ENCODE results near the gene KRTAP5-4.
"Not testable (repeated sequence)": the region's sequence is repeated elsewhere in the genome, so short reads cannot be mapped to it uniquely, and the experiment has no call there.

Gene KRTAP5-4

DNA sequence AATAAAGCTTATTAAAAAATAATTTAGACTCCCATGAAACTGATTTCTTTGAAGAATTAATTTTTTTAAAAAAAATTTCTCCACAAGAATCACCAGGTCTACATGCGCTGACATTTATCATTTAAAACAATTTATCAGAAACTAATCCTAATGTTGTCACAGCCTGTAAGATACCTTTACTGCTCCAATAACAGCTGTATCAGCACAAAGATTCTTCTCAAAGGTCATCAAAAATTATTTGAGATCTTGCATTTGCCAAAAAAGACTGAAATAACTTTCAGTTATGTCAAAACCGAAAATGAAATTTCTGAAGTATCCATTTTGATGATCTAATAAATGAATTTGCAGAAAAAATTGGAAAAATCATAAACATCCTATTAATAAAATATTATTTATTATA is 15.7 kb upstream of the KRTAP5-4 start:
- DNase-seq (ENCODE audit: low read depth): no peak

DNA sequence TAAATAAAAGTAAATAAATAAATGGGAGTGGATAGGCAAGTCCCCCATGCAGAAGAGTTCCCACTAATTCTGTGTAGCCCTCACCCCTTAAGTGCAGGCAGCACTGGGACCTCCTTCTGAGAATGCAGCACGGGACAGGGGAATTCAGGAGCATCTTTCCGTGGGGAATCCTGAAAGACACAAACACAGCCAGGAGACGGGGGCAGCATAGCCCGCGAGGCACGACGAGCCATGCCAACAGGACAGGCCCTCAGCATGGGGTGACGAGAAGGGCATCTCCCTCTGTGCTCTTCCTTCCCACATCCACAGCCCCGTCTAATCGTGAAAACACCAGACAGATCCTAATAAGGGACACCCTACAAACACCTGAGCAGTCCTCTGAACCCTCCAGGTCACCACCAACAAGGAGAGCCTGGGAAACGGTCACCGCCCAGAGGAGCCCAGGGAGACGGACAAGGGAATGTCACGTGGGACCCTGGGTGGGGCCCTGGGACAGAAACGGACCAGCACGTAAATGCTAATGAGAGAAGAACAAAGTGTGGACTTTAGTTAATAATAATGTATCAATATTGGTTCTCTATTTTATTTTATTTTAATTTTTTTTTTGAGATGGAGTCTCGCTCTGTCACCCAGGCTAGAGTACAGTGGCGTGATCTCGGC is 14.5 kb upstream of the KRTAP5-4 start:
- DNase-seq (ENCODE audit: low read depth): no peak

DNA sequence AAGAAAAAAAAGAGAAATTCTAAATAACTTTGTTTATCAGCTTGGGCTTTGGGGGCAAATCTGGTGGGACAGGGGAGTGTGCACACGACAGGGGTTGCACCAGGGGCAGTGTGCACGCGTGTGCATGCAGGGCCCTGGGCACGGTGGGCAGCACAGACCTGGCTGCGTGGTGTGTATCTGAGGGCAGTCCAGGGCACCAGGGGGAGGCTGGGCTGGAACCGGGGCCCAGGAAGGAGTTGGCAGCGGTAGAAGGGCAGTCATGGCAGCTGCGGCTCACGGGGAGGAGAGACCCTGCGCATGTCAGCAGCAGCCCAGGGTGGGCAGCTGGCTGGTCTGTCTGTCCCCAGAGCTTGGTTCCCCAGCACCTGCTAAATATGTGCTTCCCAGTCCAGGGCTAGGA is 11.9 kb upstream of the KRTAP5-4 start:
- DNase-seq (ENCODE audit: low read depth): no peak

DNA sequence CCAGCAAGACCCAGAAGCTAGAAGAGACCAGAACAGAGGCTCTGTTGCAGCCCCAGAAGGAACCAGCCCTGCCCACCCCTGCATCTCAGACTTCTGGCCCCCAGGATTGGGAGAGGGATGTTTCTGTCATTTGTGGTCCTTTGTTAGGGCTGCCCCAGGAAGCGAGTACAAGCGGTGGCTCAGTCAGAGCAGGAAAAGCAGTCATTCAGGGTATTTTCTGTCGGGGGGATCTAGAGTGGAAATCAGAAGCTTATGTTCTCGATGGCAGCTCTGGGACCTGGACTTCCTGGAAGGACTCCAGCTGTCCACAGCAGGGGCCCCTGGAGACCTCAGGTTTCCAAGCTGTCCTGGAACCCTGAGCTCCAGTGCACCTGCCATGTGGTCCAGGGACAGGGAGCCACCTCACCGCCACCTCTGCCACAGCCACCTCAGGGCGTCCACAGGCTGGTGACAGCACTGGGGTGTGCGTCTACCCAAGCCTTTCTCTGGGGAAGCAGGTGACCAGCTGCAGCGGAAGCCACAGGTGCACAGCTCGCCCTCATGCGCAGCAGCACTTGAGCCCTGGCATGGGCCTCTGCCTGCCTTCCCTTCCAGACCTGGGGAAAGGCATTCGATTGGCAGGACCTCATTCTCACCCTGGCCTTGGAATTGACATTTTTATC is 10.2 kb upstream of the KRTAP5-4 start:
- no peak for DNase-seq (ENCODE audit: low read depth)

DNA sequence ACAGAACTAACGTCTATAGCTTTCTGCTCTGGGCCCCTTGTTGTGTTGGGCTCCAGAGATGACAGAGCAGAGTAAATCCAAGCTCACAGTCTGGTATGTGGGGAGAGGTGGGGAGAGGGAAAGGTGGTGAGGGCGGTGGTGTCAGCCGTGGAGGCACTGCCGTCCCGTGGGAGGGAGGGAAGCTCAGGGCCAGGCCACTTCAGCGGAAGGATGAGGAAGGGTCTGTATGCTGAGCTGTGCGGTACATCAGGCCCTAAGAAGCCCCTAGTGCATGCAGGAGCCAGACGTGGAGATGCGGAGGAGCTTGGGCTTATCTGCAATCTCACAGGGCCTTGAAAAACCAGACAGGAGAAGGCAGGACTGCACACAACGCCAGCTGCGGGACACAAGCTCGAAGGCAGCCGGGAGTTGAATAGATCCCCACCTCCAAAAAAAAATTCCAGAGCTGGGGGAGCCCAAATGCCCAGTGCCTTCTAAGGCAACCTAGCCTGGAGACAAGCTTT is 9.2 kb upstream of the KRTAP5-4 start:
- DNase-seq (ENCODE audit: low read depth): no peak

DNA sequence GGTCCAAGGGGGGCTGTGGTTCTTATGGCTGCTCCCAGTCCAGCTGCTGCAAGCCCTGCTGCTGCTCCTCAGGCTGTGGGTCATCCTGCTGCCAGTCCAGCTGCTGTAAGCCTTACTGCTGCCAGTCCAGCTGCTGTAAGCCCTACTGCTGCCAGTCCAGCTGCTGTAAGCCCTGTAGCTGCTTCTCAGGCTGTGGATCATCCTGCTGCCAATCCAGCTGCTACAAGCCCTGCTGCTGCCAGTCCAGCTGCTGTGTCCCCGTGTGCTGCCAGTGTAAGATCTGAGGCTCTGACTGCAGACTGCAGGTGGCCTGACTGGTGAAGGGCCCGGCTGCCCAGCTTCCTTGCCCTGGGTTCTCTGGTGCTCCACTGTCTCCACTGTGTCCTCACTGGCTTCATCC is 8.3 kb upstream of the KRTAP5-4 start:
- no peak for DNase-seq (ENCODE audit: low read depth)

DNA sequence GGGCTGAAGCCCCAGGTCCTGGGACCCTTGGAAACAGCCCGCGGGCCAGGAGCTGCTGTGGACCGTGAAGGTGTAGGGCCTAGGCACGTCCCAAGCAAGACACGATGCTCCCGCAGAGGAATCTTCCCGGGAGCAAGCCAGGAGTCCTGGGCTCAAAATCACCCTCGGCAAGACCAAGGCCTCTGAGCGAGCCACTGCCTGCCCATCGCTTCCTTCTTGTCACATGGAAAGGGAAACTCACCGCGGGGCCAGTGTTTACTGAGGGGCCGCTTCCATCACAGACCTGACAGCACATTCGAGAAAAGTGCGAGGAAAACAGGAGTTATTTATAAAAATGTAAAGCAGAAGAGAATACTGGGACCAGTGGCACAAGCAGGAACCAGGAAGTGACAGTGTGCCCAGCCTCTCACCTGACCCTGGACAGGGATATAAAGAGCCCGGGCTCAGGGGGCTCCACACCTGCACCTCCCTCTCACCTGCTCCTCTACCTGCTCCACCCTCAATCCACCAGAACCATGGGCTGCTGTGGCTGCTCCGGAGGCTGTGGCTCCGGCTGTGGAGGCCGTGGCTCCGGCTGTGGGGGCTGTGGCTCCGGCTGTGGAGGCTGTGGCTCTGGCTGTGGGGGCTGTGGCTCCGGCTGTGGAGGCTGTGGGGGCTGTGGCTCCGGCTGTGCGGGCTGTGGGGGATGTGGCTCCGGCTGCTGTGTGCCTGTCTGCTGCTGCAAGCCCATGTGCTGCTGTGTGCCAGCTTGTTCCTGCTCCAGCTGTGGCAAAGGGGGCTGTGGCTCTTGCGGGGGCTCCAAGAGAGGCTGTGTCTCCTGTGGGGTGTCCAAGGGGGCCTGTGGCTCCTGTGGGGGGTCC is 7.6 kb upstream of the KRTAP5-4 start, which contains the start of gene KRTAP5-5:
Gene KRTAP5-5 (plus strand): TSS at position 450 of the 860 bp plus-strand sequence. CDS start 66 bp downstream, at position 516.
- no peak for DNase-seq (ENCODE audit: low read depth)

DNA sequence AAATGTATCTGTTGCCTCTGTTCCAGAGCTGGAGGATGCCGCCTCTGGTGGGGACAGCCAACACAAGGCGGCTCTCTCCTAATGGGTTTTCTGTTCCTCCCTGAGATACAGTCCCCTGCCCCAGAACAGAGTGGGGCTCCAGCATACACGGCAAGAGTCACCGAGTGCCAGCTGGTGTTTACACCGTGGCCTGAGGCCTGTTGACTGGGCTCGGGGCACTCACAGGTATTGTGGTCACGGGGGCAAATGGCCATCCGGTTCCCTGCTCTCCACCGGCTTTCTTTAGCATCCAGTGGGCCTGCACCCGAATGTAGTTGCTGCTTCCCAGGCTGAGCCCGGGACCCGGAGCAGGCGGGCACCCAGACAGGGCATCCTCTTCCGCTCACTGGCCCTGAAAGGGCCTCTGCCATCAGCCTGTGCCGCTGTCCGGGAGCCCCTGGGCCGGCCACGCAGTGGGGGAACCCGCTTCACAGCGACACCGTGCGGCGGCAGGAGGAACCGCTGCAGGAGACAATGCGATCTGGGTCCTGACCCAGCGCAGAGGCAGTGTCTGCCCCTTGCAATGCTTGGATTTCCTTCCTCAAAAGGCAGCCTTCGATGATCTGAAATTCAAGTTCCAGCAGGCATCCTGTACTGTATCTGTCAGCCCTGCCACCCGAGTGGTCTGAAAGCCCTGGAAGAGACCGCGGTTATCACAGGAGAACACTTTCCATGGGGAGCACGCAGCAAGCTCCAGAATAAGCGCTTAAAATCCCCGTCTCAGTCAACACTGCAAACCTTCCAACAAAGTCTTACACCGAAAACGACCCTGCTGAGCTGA is 6.8 kb upstream of the KRTAP5-4 start:
- no peak for DNase-seq (ENCODE audit: low read depth)

DNA sequence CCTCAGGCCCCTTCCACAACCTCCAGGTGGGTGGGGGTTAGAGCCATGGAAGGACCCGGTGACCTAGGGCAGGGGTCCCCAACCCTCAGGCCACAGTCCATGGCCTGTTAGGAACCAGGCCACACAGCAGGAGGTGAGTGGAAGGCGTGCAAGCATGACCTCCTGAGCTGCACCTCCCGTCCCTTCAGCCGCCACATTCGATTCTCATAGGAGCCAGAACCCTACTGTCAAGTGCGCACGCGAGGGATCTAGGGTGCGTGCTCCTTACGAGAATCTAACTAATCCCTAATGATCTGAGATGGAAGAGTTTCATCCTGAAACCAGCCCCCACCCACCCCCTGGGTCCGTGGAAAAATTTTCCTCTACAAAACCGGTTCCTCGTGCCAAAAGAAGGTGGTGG is 3.6 kb upstream of the KRTAP5-4 start:
- no peak for DNase-seq (ENCODE audit: low read depth)

DNA sequence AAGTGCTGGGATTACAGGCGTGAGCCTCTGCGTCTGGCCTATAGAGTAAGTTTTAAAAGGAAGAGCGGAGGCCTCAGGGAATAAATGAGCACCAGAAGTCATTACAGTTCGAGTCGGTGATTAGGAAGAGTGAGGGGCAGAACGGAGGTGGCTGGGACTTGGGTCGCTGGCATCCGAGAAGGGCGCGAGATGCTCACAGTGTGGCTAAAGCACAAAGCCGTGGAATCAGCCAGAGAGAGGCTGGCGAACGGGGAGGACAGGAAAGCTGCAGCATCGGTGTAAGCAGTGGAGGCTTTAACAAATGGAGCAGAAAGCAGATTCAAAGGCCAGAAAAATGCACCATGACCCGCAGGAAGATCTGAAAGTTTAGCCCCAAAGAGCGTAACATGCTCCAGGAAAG is 2.7 kb upstream of the KRTAP5-4 start:
- DNase-seq (ENCODE audit: low read depth): no peak

DNA sequence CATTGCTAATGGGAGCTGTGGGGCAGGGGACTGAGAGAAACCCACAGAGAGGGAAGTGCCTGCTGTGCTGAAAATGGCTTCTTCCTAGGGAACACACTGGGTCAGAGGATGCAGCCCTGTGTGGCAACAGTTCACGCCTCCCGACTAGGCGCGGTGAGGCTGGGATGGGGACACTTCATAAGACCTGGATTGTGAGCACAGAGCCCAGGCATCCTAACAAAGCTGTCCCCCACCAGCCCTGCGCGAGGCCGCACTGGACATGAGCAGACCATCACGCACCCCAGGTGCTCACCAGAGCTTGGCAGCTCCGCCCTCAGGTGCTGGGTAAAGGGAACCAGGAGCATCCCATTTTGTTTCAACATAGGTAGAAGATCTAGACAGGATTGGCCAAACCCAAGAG is 1.8 kb upstream of the KRTAP5-4 start:
- no peak for DNase-seq (ENCODE audit: low read depth)

DNA sequence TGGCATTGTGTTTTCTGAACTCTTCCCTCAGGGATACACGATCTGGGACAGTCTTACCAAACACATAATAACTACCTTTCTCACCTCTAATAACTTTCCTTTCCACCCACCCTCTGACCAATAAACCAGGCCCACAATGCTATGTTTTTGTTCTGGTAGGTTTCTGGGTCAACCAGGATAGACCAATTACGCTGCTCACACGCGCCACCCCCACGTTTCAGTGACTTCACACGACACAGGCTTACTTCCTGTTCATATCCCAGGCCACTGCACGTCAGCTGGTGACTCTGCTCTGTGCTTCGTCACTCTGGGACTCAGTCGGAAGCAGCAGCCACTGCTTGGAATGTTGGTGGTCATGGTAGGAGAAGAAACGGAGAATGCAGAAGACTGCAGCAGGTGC is 2.5 kb downstream of the KRTAP5-4 start:
- no peak for DNase-seq (ENCODE audit: low read depth)

DNA sequence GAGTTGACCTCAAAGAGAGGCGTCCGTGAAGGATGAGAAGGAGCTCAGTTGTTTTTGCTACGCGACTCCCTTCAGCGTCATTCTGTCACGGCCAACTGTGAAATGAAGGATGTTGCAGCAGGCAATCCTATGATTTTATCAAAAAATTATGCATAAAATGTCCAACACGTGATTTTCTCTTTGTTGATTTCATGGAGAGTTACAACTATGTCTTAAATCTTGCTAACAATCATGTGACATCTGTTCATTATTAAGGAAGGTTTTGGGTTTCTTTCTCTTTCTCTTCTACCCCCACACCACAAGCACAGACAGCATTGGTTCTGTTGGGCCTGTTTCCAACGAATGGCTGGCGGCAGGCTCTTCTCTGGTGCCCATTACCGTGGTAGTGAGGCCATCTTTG is 3.7 kb downstream of the KRTAP5-4 start:
- DNase-seq (ENCODE audit: low read depth): no peak

DNA sequence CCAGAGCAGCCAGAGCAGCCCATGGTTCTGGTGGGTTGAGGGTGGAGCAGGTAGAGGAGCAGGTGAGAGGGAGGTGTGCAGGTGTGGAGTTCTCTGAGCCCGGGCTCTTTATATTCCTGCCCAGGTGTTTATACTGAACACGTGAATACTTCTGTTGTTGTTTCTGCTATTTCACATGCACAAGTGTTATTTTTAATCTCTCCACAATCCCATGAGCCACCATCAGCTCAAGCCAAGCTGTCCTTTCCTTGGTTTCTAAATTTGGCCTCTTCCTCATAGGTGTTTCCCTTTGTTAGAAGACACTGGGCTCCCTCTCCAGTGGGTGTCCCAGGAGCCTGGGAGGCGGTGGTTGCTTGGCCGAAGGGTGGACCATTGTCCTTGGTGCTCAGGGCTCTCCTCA is 13.6 kb downstream of the KRTAP5-4 start, which contains the start of gene KRTAP5-3:
Gene KRTAP5-3 (minus strand): TSS at position 101 of the 400 bp plus-strand sequence. CDS start 78 bp downstream, at position 23.
- no peak for DNase-seq (ENCODE audit: low read depth)

DNA sequence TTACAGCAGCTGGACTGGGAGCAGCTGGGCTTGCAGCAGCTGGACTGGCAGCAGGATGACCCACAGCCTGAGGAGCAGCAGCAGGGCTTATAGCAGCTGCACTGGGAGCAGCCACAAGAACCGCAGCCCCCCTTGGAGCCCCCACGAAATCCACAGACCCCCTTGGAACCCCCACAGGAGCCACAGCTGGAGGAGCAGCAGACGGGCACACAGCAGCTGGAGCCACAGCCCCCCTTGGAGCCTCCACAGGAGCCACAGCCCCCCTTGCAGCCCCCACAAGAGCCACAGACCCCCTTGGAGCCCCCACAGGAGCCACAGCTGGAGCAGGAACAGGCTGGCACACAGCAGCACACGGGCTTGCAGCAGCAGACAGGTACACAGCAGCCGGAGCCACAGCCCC is 14.0 kb downstream of the KRTAP5-4 start:
- DNase-seq (ENCODE audit: low read depth): not testable (repeated sequence)

DNA sequence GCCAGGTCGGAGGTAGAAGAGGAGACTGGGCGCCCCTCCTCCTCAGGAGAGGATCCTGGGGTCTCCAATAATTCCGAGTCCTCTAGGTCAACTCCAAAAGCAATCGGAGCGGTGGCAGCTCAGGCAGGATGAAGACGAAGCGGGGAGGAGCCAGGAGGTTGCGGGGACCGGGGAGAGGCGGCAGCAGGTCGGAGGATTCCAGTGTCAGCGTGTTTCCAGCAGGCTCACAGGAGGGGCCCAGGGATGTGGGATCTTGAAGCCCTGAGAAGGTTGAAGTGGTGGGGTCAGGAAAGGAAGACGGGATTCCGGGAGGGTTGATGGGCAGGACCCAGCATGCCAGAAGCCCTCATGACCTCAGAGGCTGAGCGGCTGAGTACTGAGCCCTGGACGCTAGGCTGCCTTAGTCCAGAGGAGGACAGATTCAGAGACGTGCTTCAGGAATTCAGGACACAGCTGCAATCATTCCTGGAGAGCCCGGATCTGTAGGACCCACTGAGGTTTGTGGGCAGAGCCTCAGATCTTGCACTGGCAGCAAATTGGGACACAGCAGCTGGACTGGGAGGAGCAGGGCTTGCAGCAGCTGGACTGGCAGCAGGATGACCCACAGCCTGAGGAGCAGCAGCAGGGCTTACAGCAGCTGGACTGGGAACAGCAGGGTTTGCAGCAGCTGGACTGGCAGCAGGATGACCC is 14.6 kb downstream of the KRTAP5-4 start:
- DNase-seq (ENCODE audit: low read depth): not testable (repeated sequence)

DNA sequence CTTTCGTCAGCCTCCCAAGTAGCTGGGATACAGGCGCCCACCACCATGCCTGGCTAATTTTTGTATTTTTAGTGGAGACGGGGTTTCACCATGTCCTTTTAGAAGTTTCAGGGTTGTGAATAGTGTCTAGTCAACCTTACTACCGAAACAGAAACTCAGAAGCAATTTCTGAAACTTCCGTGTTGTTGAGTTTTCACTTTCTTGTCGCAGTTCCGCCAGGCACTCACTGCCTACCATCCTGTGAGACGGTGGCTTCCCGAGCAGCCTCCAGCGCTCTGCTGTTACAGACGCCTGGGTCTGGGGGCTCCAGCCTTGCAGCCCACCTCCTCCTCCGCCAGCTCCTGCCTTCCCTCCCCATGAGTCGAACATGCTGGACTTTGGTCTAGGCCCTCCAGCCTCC is 16.0 kb downstream of the KRTAP5-4 start:
- DNase-seq (ENCODE audit: low read depth): not testable (repeated sequence)

DNA sequence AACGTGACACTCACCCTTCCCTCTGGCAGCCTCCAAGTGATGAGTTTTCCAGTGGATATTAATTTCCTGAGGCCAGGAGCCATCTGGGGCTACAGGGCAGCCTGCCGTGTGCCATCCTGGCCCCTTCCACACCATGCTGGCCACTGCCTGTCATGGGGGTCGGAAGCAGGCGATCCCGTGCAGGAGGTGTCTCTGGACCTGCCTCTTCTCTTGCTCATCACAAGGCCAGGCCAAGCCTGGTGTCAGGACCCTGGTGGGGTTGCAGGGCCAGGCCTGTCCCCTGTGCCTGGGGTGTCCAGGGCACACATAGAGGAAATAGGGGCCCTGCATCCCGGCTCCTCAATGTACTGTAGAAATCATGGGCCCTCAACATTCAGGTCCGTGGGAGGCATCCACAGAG is 17.2 kb downstream of the KRTAP5-4 start:
- no peak for DNase-seq (ENCODE audit: low read depth)

DNA sequence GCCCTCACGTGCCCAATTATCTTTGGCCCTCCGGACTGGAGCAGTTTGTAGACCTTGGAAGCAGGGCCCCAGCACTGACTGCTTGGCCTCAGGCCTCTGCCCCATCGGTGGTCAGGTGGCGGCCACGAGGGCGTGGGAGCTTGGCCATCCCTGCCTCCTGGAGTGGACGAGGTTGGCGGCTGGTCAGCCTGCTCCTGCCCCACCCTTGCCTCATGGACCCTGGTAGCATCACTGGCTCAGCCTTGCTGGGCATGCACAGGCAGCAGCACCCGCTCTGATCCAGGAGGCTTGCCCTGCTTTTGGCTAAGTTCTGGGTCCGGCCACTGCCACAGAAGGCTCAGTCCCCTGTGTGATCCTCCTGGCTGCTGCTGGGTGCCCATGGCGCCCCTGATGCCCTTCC is 17.8 kb downstream of the KRTAP5-4 start:
- DNase-seq (ENCODE audit: low read depth): no peak

DNA sequence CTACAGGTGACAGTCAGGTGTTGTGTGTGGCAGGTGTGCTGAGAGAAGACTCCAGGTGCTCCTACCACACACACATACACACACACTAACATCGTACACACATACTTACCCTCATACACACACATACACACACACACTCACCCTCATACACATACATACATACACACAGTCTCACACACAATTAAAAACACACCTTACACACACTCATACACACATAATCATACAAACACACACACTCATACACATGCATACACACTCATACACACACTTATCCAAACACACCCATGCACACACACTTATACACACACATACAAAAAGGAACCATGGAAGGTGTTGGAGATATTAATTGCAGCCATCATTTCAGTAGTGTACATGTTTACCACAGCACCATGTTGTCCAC is 18.3 kb downstream of the KRTAP5-4 start:
- DNase-seq (ENCODE audit: low read depth): no peak

DNA sequence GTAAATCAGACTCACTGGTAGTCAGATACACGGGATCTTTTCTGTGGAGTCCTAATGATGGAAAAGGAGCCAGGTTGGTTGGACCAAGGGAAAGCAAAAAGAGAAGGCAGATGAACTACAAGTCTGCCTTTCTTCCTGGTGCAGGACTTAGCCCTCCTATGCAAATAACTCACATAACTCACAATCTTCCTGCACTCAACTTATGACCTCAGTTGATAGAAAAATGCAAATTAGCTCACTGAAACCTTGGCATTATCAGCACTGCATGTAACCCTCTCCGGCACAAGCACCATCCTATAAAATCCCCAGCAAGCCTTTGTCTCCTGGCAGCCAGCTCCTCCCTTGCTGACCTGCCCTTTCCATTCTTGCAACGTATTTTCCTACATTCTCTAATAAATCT is 20.3 kb downstream of the KRTAP5-4 start:
- not testable (repeated sequence) for DNase-seq (ENCODE audit: low read depth)

Data from GM04504 (cell line).